Smooth muscle cell of the umbilical artery (primary cell): Measurements from ENCODE around the gene MPHOSPH9. TPM values are rescaled to one million over a fixed set of nuclear protein-coding genes. Genes with fewer than 3 reads are reported as not detected.

ENCODE experiments used
- total RNA-seq: library from RNA; depleted of rRNA; stranded (reverse); fragments of >200 nt; gene quantifications from 2 replicates; pipeline ENCODE4 v1.2.3, GENCODE V29; 2014

The MPHOSPH9 gene
- 38.3 and 46.3 TPM in 2 replicates for total RNA-seq

GRCh38 chr12:123232807-123233504, at the start of gene MPHOSPH9, which contains the start of gene MTRFR:
MPHOSPH9 (minus strand) TSS chr12:123233141; CDS start chr12:123230364, 2,777 bp downstream.
MTRFR (plus strand) TSS chr12:123233436; CDS start chr12:123253675, 20,239 bp downstream.

GRCh38 chr12:123150744-123151456, 82.0 kb downstream of the MPHOSPH9 start, which contains the start of gene PITPNM2:
PITPNM2 (minus strand) TSS chr12:123151090; CDS start chr12:123034590, 116,500 bp downstream.

Other genes with a start within 250 kb of the MPHOSPH9 start
- 2.7 and 7.5 TPM in 2 replicates for gene PITPNM2, start 82.1 kb downstream of the MPHOSPH9 start, total RNA-seq
- gene MTRFR, start 295 bp upstream of the MPHOSPH9 start, total RNA-seq: 4.6 and 7.7 TPM in 2 replicates
- gene CDK2AP1, start 38.7 kb upstream of the MPHOSPH9 start, total RNA-seq: 182 and 232 TPM in 2 replicates
- gene SBNO1, start 131.7 kb upstream of the MPHOSPH9 start, total RNA-seq: 28.5 and 48.8 TPM in 2 replicates
- 34.7 and 55.7 TPM in 2 replicates for gene KMT5A, start 151.0 kb upstream of the MPHOSPH9 start, total RNA-seq
- 2.1 and 2.2 TPM in 2 replicates for gene RILPL2, start 203.5 kb upstream of the MPHOSPH9 start, total RNA-seq
- 9.2 and 12.2 TPM in 2 replicates for gene SNRNP35, start 225.0 kb upstream of the MPHOSPH9 start, total RNA-seq